Panc1 (cell line): Measurements from ENCODE around the gene NME8. TPM values are rescaled to one million over a fixed set of nuclear protein-coding genes. Genes with fewer than 3 reads are reported as not detected.

Experiments
- ATAC-seq: fragments of 200-7000 bp; cut with Tn5 transposase; 2 replicates; pipeline ENCODE4 v1.9.1; 2020; ENCODE audit warnings: mild to moderate bottlenecking, moderate library complexity
- BruUV-seq: library from RNA; stranded (reverse); fragments of 400-500 nt; replicated peaks from 2 replicates; lab custom pipeline; 2021; lab: Mats Ljungman, UMichigan
- CTCF ChIA-PET: fragments of 300-600 bp; sonication (Branson Sonifier 250); formaldehyde crosslinking; loops from one replicate; lab custom pipeline; 2022; ENCODE audit warnings: antibody characterized with exemption; lab: Charles Lee
- POLR2A ChIA-PET: fragments of 300-600 bp; sonication (Branson Sonifier 250); formaldehyde crosslinking; loops from one replicate; lab custom pipeline; 2022; ENCODE audit warnings: antibody characterized with exemption; lab: Charles Lee
- DNase-seq: peaks from one replicate; pipeline ENCODE4 v3.0.0-alpha.2; 2010; ENCODE audit warnings: low read depth, low spot score
- H3K27ac ChIP-seq: 2 replicates; pipeline ENCODE4 v1.5.1; 2011; ENCODE audit warnings: mild to moderate bottlenecking, low read length, inconsistent platforms
- H3K27me3 ChIP-seq: fragments of 200-500 bp; sonication (Bioruptor generic); 2 replicates; pipeline ENCODE4 v1.6.0; 2014; ENCODE audit warnings: low read length, inconsistent platforms; ENCODE audit not compliant: control insufficient read depth, insufficient read depth
- H3K36me3 ChIP-seq: fragments of 200-500 bp; sonication (Bioruptor generic); 2 replicates; pipeline ENCODE4 v1.5.1; 2014; ENCODE audit warnings: inconsistent platforms, mild to moderate bottlenecking, low read length, moderate library complexity; ENCODE audit not compliant: control insufficient read depth, insufficient read depth
- H3K4me1 ChIP-seq: 2 replicates; pipeline ENCODE4 v1.5.1; 2011; ENCODE audit warnings: inconsistent platforms, mild to moderate bottlenecking, low read length, moderate library complexity; ENCODE audit not compliant: control insufficient read depth, insufficient read depth
- H3K4me3 ChIP-seq, 2 experiments: 2 replicates each; pipeline ENCODE4 v1.5.1; 2011 to 2012; ENCODE audit warnings: low read depth in 2 of 2, low read length in 2 of 2, mild to moderate bottlenecking in 2 of 2, inconsistent platforms in 1 of 2, moderate library complexity in 1 of 2
- H3K9me3 ChIP-seq: fragments of 200-500 bp; sonication (Bioruptor generic); 2 replicates; pipeline ENCODE4 v1.5.1; 2014; ENCODE audit warnings: low read depth, mild to moderate bottlenecking, inconsistent platforms, low read length, moderate library complexity; ENCODE audit not compliant: control insufficient read depth, insufficient read depth
- CTCF ChIP-seq: fragments of 450-650 bp; IDR thresholded peaks from 2 replicates; pipeline ENCODE4 v1.5.1; 2017; ENCODE audit warnings: mild to moderate bottlenecking
- POLR2AphosphoS5 ChIP-seq: IDR thresholded peaks from 2 replicates; pipeline ENCODE4 v1.6.1; 2012; ENCODE audit warnings: mild to moderate bottlenecking, low read depth, low read length, moderate library complexity
- REST ChIP-seq, 2 experiments: IDR thresholded peaks; 2 replicates each; pipeline ENCODE4 v1.6.1; 2011 to 2012; ENCODE audit warnings: low read depth in 2 of 2, control low read depth in 1 of 2, low read length in 1 of 2, mild to moderate bottlenecking in 1 of 2, moderate library complexity in 1 of 2; ENCODE audit not compliant: insufficient read depth in 1 of 2
- SIN3A ChIP-seq: IDR thresholded peaks from 2 replicates; pipeline ENCODE4 v1.6.1; 2012; ENCODE audit warnings: low read depth, mild to moderate bottlenecking, low read length, moderate library complexity, borderline replicate concordance; ENCODE audit not compliant: insufficient read depth
- TCF7L2 ChIP-seq: IDR thresholded peaks from 2 replicates; pipeline ENCODE4 v1.6.1; 2011; ENCODE audit warnings: mild to moderate bottlenecking, low read depth, low read length, inconsistent platforms
- in situ Hi-C: cut with HindIII; loops from 2 replicates; pipeline ENCODE4 v1.10.0; 2016; ENCODE audit warnings: low sequenced_read_pairs, low pct_unique_long_range_greater_than_20kb
- intact Hi-C: fragments of 100-400 bp; cut with micrococcal nuclease; formaldehyde crosslinking; loops from one replicate; pipeline ENCODE4 v1.10.0; 2022; ENCODE audit not compliant: unreplicated experiment
- total RNA-seq: library from RNA; stranded (reverse); gene quantifications from one replicate; pipeline ENCODE4 v1.2.1, GENCODE V29; 2021; ENCODE audit not compliant: unreplicated experiment

NME8 gene
- total RNA-seq, 1 experiment from 2014 or later = not detected

GRCh38 chr7:37853468-37853867 lies 5.1 kb downstream of the NME8 start:
- ATAC-seq (no peak), DNase-seq (no peak)
- in situ Hi-C loops = no loop called here
- ChIA-PET POLR2A (no interaction called here), CTCF (no interaction called here)
- Histone ChIP-seq H3K36me3 (no peaks in the 10 kb centered on the region), H3K27me3 (peaks cover 3% of the 10 kb centered on the region), H3K4me1 (no peaks in the 10 kb centered on the region), H3K9me3 (no peaks in the 10 kb centered on the region), H3K27ac (no peak overlapping the region), H3K4me3 (no peak overlapping the region)
- no TSS peak for BruUV-seq
- intact Hi-C loops = no loop called here
- TF ChIP-seq CTCF (peak; percentile 77), POLR2AphosphoS5 (no peak), REST (IDR thresholded peaks at IDR 0.05; ENCODE audit: insufficient read depth in 1 of 2, low read depth in 2 of 2, low read length in 1 of 2) (no peak), TCF7L2 (no peak), SIN3A (no peak)

GRCh38 chr7:37882086-37882485 lies 33.7 kb downstream of the NME8 start:
- intact Hi-C loops (no loop called here), in situ Hi-C loops (no loop called here)
- Histone ChIP-seq H3K36me3 (no peaks in the 10 kb centered on the region), H3K4me3 (no peak overlapping the region), H3K27me3 (peaks cover 6% of the 10 kb centered on the region; the same call in 1 of the 2 replicates), H3K9me3 (no peaks in the 10 kb centered on the region), H3K27ac (no peak overlapping the region), H3K4me1 (no peaks in the 10 kb centered on the region)
- BruUV-seq = no TSS peak
- CTCF ChIA-PET = no interaction called here
- DNase-seq (no peak), ATAC-seq (no peak)
- POLR2A ChIA-PET = no interaction called here
- TF ChIP-seq TCF7L2 (no peak), CTCF (no peak), SIN3A (no peak), POLR2AphosphoS5 (no peak), REST (IDR thresholded peaks at IDR 0.05; ENCODE audit: insufficient read depth in 1 of 2, low read depth in 2 of 2, low read length in 1 of 2) (no peak)
